NOMO-1 treated with dmso at 0.1 percent for 144 hours (cell line): ENCODE measurements around the gene RNF40.

ENCODE experiments used
- DNase-seq: peaks from one replicate; lab custom pipeline; 2025; ENCODE audit not compliant: unreplicated experiment; lab: John Stamatoyannopoulos, UW

The RNF40 gene

GRCh38 chr16:30761427-30761927 is 645 bp upstream of the RNF40 start:
- DNase-seq: peak; percentile 33

- no peak for DNase-seq
Observed at GRCh38 chr16:30762991-30763725, 1.0 kb downstream of the RNF40 start.

GRCh38 chr16:30764086-30764485 is 2.0 kb downstream of the RNF40 start:
- DNase-seq: no peak

GRCh38 chr16:30764816-30765465 is 2.8 kb downstream of the RNF40 start:
- DNase-seq: no peak

- no peak for DNase-seq
Observed at GRCh38 chr16:30766206-30766932, 4.2 kb downstream of the RNF40 start.

- no peak for DNase-seq
Observed at GRCh38 chr16:30766933-30767284, 4.8 kb downstream of the RNF40 start.

GRCh38 chr16:30767767-30768465 is 5.8 kb downstream of the RNF40 start:
- no peak for DNase-seq

- DNase-seq: no peak
Observed at GRCh38 chr16:30768583-30769181, 6.6 kb downstream of the RNF40 start.

- no peak for DNase-seq
Observed at GRCh38 chr16:30769379-30770089, 7.4 kb downstream of the RNF40 start.

GRCh38 chr16:30771726-30772125 is 9.6 kb downstream of the RNF40 start:
- no peak for DNase-seq

- no peak for DNase-seq
Observed at GRCh38 chr16:30773826-30774225, 11.7 kb downstream of the RNF40 start.

- no peak for DNase-seq
Observed at GRCh38 chr16:30774367-30775130, 12.4 kb downstream of the RNF40 start.

GRCh38 chr16:30775131-30775391 is 12.9 kb downstream of the RNF40 start:
- DNase-seq: no peak

GRCh38 chr16:30775392-30776188 is 13.5 kb downstream of the RNF40 start:
- peak; percentile 79 for DNase-seq

- DNase-seq: no peak
Observed at GRCh38 chr16:30777591-30778297, 15.6 kb downstream of the RNF40 start.

- DNase-seq: no peak
Observed at GRCh38 chr16:30778549-30779244, 16.6 kb downstream of the RNF40 start.

GRCh38 chr16:30779596-30779995 is 17.5 kb downstream of the RNF40 start:
- DNase-seq: no peak

- no peak for DNase-seq
Observed at GRCh38 chr16:30780021-30780420, 17.9 kb downstream of the RNF40 start.
